A549 (cell line): ENCODE measurements around the gene SART1.

Experiments
- CTCF ChIP-seq: fragments of >200 bp; sonication (Bioruptor Twin); formaldehyde crosslinking; IDR thresholded peaks from 3 replicates; pipeline ENCODE4 v1.5.1; 2016
- HES2 ChIP-seq: fragments of >200 bp; sonication (Bioruptor Twin); formaldehyde crosslinking; IDR thresholded peaks from 2 replicates; pipeline ENCODE4 v1.6.1; 2016
- SMC3 ChIP-seq: fragments of >200 bp; sonication (Bioruptor Twin); formaldehyde crosslinking; IDR thresholded peaks from 3 replicates; pipeline ENCODE4 v1.6.1; 2018; ENCODE audit warnings: inconsistent platforms
- TFCP2L1 ChIP-seq: fragments of 250-450 bp; sonication (Bioruptor Pico); IDR thresholded peaks from 2 replicates; pipeline ENCODE4 v1.5.0; 2021; ENCODE audit warnings: mild to moderate bottlenecking

- TF ChIP-seq HES2 (no peak), SMC3 (no peak), CTCF (no peak), TFCP2L1 (CRISPR knock-in tag) (no peak)
Observed at GRCh38 chr11:65964906-65965305, 3.4 kb downstream of the SART1 start.
